K562 (cell line): ENCODE measurements around the gene SHISA8. TPM values are rescaled to one million over a fixed set of nuclear protein-coding genes. Genes with fewer than 3 reads are reported as not detected.

Experiments used
- microRNA counts: library from miRNA; unstranded; fragments of <30 nt; microRNA quantifications from one replicate; lab custom pipeline; 2016
- microRNA-seq: library from miRNA; unstranded; fragments of <30 nt; microRNA quantifications from one replicate; pipeline ENCODE4, GENCODE V29; 2018; ENCODE audit warnings: borderline microRNAs expressed
- polyA plus RNA-seq, 8 experiments: library from polyadenylated mRNA; depleted of rRNA in 4 of 8; stranded (reverse) in 5 of 8; unstranded in 3 of 8; fragments of >200 nt; fragmentation: Nextera tagmentation in 2 of 8; fragmentation: Illumina TruSeq in 1 of 8; extraction: Ambion mirVana in 2 of 8; extraction: Trizol in 1 of 8; gene quantifications; 2 replicates each; pipeline versions ENCODE4 v1.2.1 to v1.2.3, GENCODE V29; 2011 to 2014; ENCODE audit warnings: inconsistent platforms in 1 of 8, missing spikeins in 1 of 8
- small RNA-seq: library from RNA; depleted of rRNA; stranded (forward); fragments of <200 nt; gene quantifications from one replicate; pipeline ENCODE3, GENCODE V24; 2014
- total RNA-seq, 7 experiments: library from RNA; depleted of rRNA in 6 of 7; stranded (reverse); fragments of >200 nt in 6 of 7; fragmentation: Illumina TruSeq in 2 of 7; extraction: Trizol in 2 of 7; gene quantifications; 2 replicates each; pipeline versions ENCODE4 v1.2.1 to v1.2.3, GENCODE V29; 2011 to 2021; ENCODE audit warnings: low replicate concordance in 1 of 7

SHISA8 gene
- total and polyA plus RNA-seq, 9 of the 15 experiments (the other 6 are each of a cell fraction or from before 2014, with no cell fraction given), result 0.07 to 3.3 (median 1.1) TPM; not detected in 4

MicroRNA genes within 50 kb of the gene (microRNA counts, 767-probe panel; counts per million panel counts)
- 3,967 counts per million, percentile 81 among the panel's probes with 10 or more counts for microRNA hsa-miR-33a-5p (lab: Ali Mortazavi, UCI)

Small RNAs within 50 kb of the gene (microRNA-seq; reads per million reads assigned to microRNA genes)
- 74.3 reads per million, percentile 77 among the genes with 10 or more reads in this experiment for gene MIR33A

Small RNAs within 50 kb of the gene (small RNA-seq; reads per million reads assigned to genes)
- 5.4 reads per million, percentile 93 among the genes with 10 or more reads in this experiment for gene MIR33A

Other genes starting within 250 kb of the SHISA8 start
Only the 7 nearest of the 13 such genes appear.
- 6.9 and 11.7 TPM in 2 replicates for gene CCDC134, start 114.4 kb downstream of the SHISA8 start, total RNA-seq (2014; rRNA removed)
- gene CCDC134, start 114.4 kb downstream of the SHISA8 start, total RNA-seq (2014; rRNA removed; fragmentation: Illumina TruSeq; extraction: Trizol), result 6.3 and 7.7 TPM in 2 replicates
- gene CCDC134, start 114.4 kb downstream of the SHISA8 start, total RNA-seq (2015; rRNA removed; fragmentation: Illumina TruSeq; extraction: Trizol), result 9.2 and 9.5 TPM in 2 replicates
- 11.9 and 12.4 TPM in 2 replicates for gene CCDC134, start 114.4 kb downstream of the SHISA8 start, total RNA-seq (2021)
- gene CCDC134, start 114.4 kb downstream of the SHISA8 start, polyA plus RNA-seq (2011; rRNA removed), result 5.0 and 5.1 TPM in 2 replicates
- 4.2 and 5.3 TPM in 2 replicates for gene CCDC134, start 114.4 kb downstream of the SHISA8 start, polyA plus RNA-seq (2014; fragmentation: Illumina TruSeq; extraction: Trizol)
- gene CCDC134, start 114.4 kb downstream of the SHISA8 start, polyA plus RNA-seq (2014; fragmentation: Nextera tagmentation; extraction: Ambion mirVana), result under 1 TPM; 0.56 to 0.99 TPM
- 5.2 and 6.8 TPM in 2 replicates for gene CCDC134, start 114.4 kb downstream of the SHISA8 start, polyA plus RNA-seq (2014; rRNA removed)
- 26.6 and 38.5 TPM in 2 replicates for gene SREBF2, start 82.0 kb downstream of the SHISA8 start, total RNA-seq (2014; rRNA removed)
- gene SREBF2, start 82.0 kb downstream of the SHISA8 start, total RNA-seq (2014; rRNA removed; fragmentation: Illumina TruSeq; extraction: Trizol), result 26.9 and 27.2 TPM in 2 replicates
- 22.4 and 24.8 TPM in 2 replicates for gene SREBF2, start 82.0 kb downstream of the SHISA8 start, total RNA-seq (2015; rRNA removed; fragmentation: Illumina TruSeq; extraction: Trizol)
- gene SREBF2, start 82.0 kb downstream of the SHISA8 start, total RNA-seq (2021), result 73.9 and 84.2 TPM in 2 replicates
- 55.3 and 89.8 TPM in 2 replicates for gene SREBF2, start 82.0 kb downstream of the SHISA8 start, polyA plus RNA-seq (2011; rRNA removed)
- gene SREBF2, start 82.0 kb downstream of the SHISA8 start, polyA plus RNA-seq (2014; fragmentation: Illumina TruSeq; extraction: Trizol), result 64.5 and 74.3 TPM in 2 replicates
- gene SREBF2, start 82.0 kb downstream of the SHISA8 start, polyA plus RNA-seq (2014; fragmentation: Nextera tagmentation; extraction: Ambion mirVana), result 1 to 10 TPM; 1.1 TPM
- 62.8 and 63.9 TPM in 2 replicates for gene SREBF2, start 82.0 kb downstream of the SHISA8 start, polyA plus RNA-seq (2014; rRNA removed)
- gene TNFRSF13C, start 11.7 kb upstream of the SHISA8 start, total RNA-seq (2014; rRNA removed), result 0.50 and 0.69 TPM in 2 replicates
- 0.44 and 0.48 TPM in 2 replicates for gene TNFRSF13C, start 11.7 kb upstream of the SHISA8 start, total RNA-seq (2014; rRNA removed; fragmentation: Illumina TruSeq; extraction: Trizol)
- gene TNFRSF13C, start 11.7 kb upstream of the SHISA8 start, total RNA-seq (2015; rRNA removed; fragmentation: Illumina TruSeq; extraction: Trizol), result 0.30 and 0.47 TPM in 2 replicates
- gene TNFRSF13C, start 11.7 kb upstream of the SHISA8 start, total RNA-seq (2021), result 1.5 and 1.9 TPM in 2 replicates
- 0.53 and 1.3 TPM in 2 replicates for gene TNFRSF13C, start 11.7 kb upstream of the SHISA8 start, polyA plus RNA-seq (2011; rRNA removed)
- 0.59 and 0.66 TPM in 2 replicates for gene TNFRSF13C, start 11.7 kb upstream of the SHISA8 start, polyA plus RNA-seq (2014; fragmentation: Illumina TruSeq; extraction: Trizol)
- under 1 TPM; 0.08 to 0.13 TPM for gene TNFRSF13C, start 11.7 kb upstream of the SHISA8 start, polyA plus RNA-seq (2014; fragmentation: Nextera tagmentation; extraction: Ambion mirVana)
- 1.1 and 1.3 TPM in 2 replicates for gene TNFRSF13C, start 11.7 kb upstream of the SHISA8 start, polyA plus RNA-seq (2014; rRNA removed)
- gene CENPM, start 32.1 kb upstream of the SHISA8 start, total RNA-seq (2014; rRNA removed), result 67.7 and 77.1 TPM in 2 replicates
- gene CENPM, start 32.1 kb upstream of the SHISA8 start, total RNA-seq (2014; rRNA removed; fragmentation: Illumina TruSeq; extraction: Trizol), result 9.9 and 11.3 TPM in 2 replicates
- 32.3 and 33.8 TPM in 2 replicates for gene CENPM, start 32.1 kb upstream of the SHISA8 start, total RNA-seq (2015; rRNA removed; fragmentation: Illumina TruSeq; extraction: Trizol)
- gene CENPM, start 32.1 kb upstream of the SHISA8 start, total RNA-seq (2021), result 36.2 and 37.4 TPM in 2 replicates
- gene CENPM, start 32.1 kb upstream of the SHISA8 start, polyA plus RNA-seq (2011; rRNA removed), result 18.8 and 25.3 TPM in 2 replicates
- 23.6 and 41.3 TPM in 2 replicates for gene CENPM, start 32.1 kb upstream of the SHISA8 start, polyA plus RNA-seq (2014; fragmentation: Illumina TruSeq; extraction: Trizol)
- gene CENPM, start 32.1 kb upstream of the SHISA8 start, polyA plus RNA-seq (2014; fragmentation: Nextera tagmentation; extraction: Ambion mirVana), result 10 to 100 TPM; 19.3 to 36.7 TPM
- 49.6 and 53.0 TPM in 2 replicates for gene CENPM, start 32.1 kb upstream of the SHISA8 start, polyA plus RNA-seq (2014; rRNA removed)
- not detected in 2 replicates for gene SEPTIN3, start 54.4 kb upstream of the SHISA8 start, total RNA-seq (2014; rRNA removed)
- gene SEPTIN3, start 54.4 kb upstream of the SHISA8 start, total RNA-seq (2014; rRNA removed; fragmentation: Illumina TruSeq; extraction: Trizol), result not detected in 2 replicates
- not detected in 2 replicates for gene SEPTIN3, start 54.4 kb upstream of the SHISA8 start, total RNA-seq (2015; rRNA removed; fragmentation: Illumina TruSeq; extraction: Trizol)
- not detected in 2 replicates for gene SEPTIN3, start 54.4 kb upstream of the SHISA8 start, total RNA-seq (2021)
- gene SEPTIN3, start 54.4 kb upstream of the SHISA8 start, polyA plus RNA-seq (2011; rRNA removed), result 0.06 and 0.08 TPM in 2 replicates
- not detected in 2 replicates for gene SEPTIN3, start 54.4 kb upstream of the SHISA8 start, polyA plus RNA-seq (2014; fragmentation: Illumina TruSeq; extraction: Trizol)
- not detected for gene SEPTIN3, start 54.4 kb upstream of the SHISA8 start, polyA plus RNA-seq (2014; fragmentation: Nextera tagmentation; extraction: Ambion mirVana)
- not detected in 2 replicates for gene SEPTIN3, start 54.4 kb upstream of the SHISA8 start, polyA plus RNA-seq (2014; rRNA removed)
- not detected in 2 replicates for gene WBP2NL, start 83.7 kb upstream of the SHISA8 start, total RNA-seq (2014; rRNA removed)
- gene WBP2NL, start 83.7 kb upstream of the SHISA8 start, total RNA-seq (2014; rRNA removed; fragmentation: Illumina TruSeq; extraction: Trizol), result not detected in 2 replicates
- not detected in 2 replicates for gene WBP2NL, start 83.7 kb upstream of the SHISA8 start, total RNA-seq (2015; rRNA removed; fragmentation: Illumina TruSeq; extraction: Trizol)
- gene WBP2NL, start 83.7 kb upstream of the SHISA8 start, total RNA-seq (2021), result not detected in 2 replicates
- not detected in 2 replicates for gene WBP2NL, start 83.7 kb upstream of the SHISA8 start, polyA plus RNA-seq (2011; rRNA removed)
- not detected in 2 replicates for gene WBP2NL, start 83.7 kb upstream of the SHISA8 start, polyA plus RNA-seq (2014; fragmentation: Illumina TruSeq; extraction: Trizol)
- gene WBP2NL, start 83.7 kb upstream of the SHISA8 start, polyA plus RNA-seq (2014; fragmentation: Nextera tagmentation; extraction: Ambion mirVana), result not detected
- not detected in 2 replicates for gene WBP2NL, start 83.7 kb upstream of the SHISA8 start, polyA plus RNA-seq (2014; rRNA removed)
- gene NAGA, start 155.7 kb upstream of the SHISA8 start, total RNA-seq (2014; rRNA removed), result 19.5 and 20.6 TPM in 2 replicates
- gene NAGA, start 155.7 kb upstream of the SHISA8 start, total RNA-seq (2014; rRNA removed; fragmentation: Illumina TruSeq; extraction: Trizol), result 9.9 and 11.5 TPM in 2 replicates
- gene NAGA, start 155.7 kb upstream of the SHISA8 start, total RNA-seq (2015; rRNA removed; fragmentation: Illumina TruSeq; extraction: Trizol), result 15.9 and 16.1 TPM in 2 replicates
- gene NAGA, start 155.7 kb upstream of the SHISA8 start, total RNA-seq (2021), result 20.0 and 20.4 TPM in 2 replicates
- 18.1 and 19.7 TPM in 2 replicates for gene NAGA, start 155.7 kb upstream of the SHISA8 start, polyA plus RNA-seq (2011; rRNA removed)
- gene NAGA, start 155.7 kb upstream of the SHISA8 start, polyA plus RNA-seq (2014; fragmentation: Illumina TruSeq; extraction: Trizol), result 20.6 and 22.1 TPM in 2 replicates
- gene NAGA, start 155.7 kb upstream of the SHISA8 start, polyA plus RNA-seq (2014; fragmentation: Nextera tagmentation; extraction: Ambion mirVana), result 1 to 10 TPM; 6.5 to 7.0 TPM
- 17.4 and 18.7 TPM in 2 replicates for gene NAGA, start 155.7 kb upstream of the SHISA8 start, polyA plus RNA-seq (2014; rRNA removed)